ENCODE results near the gene SYTL3.
A peak's percentile ranks its signal among the peaks of the same experiment; 100 is the strongest.

Gene SYTL3

GRCh38 chr6:158649289-158650143 is at the start of gene SYTL3:
SYTL3 (plus strand) TSS chr6:158650054; CDS start chr6:158663269, 13,215 bp downstream.
- H3K27ac ChIP-seq (ENCODE audit: low read length) = no peak within 1 kb of the TSS
- H3K4me2 ChIP-seq (ENCODE audit: insufficient read depth, low read length) = peak within 1 kb of the TSS; percentile 38
- TF ChIP-seq CTCF (IDR thresholded peaks at IDR 0.05; ENCODE audit: borderline replicate concordance, extremely low read depth, low read length, poor library complexity, severe bottlenecking) = no peak
- no peak for TF ChIP-seq EZH2 (IDR thresholded peaks at IDR 0.05; ENCODE audit: borderline replicate concordance, low read depth, low read length, severe bottlenecking)

GRCh38 chr6:158603261-158604047 is 46.4 kb upstream of the SYTL3 start:
- no peak for DNase-seq
- peaks cover 5% of the 10 kb centered on the region; the same call in 1 of the 2 replicates for H4K20me1 ChIP-seq (ENCODE audit: insufficient read depth, low read length)
- H3K4me2 ChIP-seq (ENCODE audit: insufficient read depth, low read length) = no peak overlapping the region
- no peak overlapping the region for H3K9ac ChIP-seq (ENCODE audit: low read depth, low read length)
- H3K27ac ChIP-seq (ENCODE audit: low read length) = no peak overlapping the region
- H3K4me1 ChIP-seq (ENCODE audit: insufficient read depth, low read length) = no peaks in the 10 kb centered on the region
- TF ChIP-seq CTCF (IDR thresholded peaks at IDR 0.05; ENCODE audit: borderline replicate concordance, extremely low read depth, low read length, poor library complexity, severe bottlenecking) (no peak), EZH2 (IDR thresholded peaks at IDR 0.05; ENCODE audit: borderline replicate concordance, low read depth, low read length, severe bottlenecking) (no peak)
- H3K79me2 ChIP-seq (ENCODE audit: insufficient read depth, low read length) = no peaks in the 10 kb centered on the region
- no peaks in the 10 kb centered on the region for H3K9me3 ChIP-seq (ENCODE audit: insufficient read depth, low read length, severe bottlenecking)
- no peak for ATAC-seq (ENCODE audit: insufficient read depth, low read depth)
- no peak overlapping the region for H3K4me3 ChIP-seq (ENCODE audit: low read depth in 1 of 2, low read length in 2 of 2)
- peaks cover 73% of the 10 kb centered on the region for H3K36me3 ChIP-seq (ENCODE audit: insufficient read depth, low read length)
- no peak overlapping the region for H2AFZ ChIP-seq (ENCODE audit: low read depth, low read length)
- no peaks in the 10 kb centered on the region for H3K27me3 ChIP-seq (ENCODE audit: insufficient read depth, low read length, poor library complexity)

More at GRCh38 chr6:158649289-158650143, at the start of gene SYTL3:
- H2AFZ ChIP-seq (ENCODE audit: low read depth, low read length) = no peak within 1 kb of the TSS
- H3K9me3 ChIP-seq (ENCODE audit: insufficient read depth, low read length, severe bottlenecking) = no peaks in the 10 kb centered on the region
- ATAC-seq (ENCODE audit: insufficient read depth, low read depth) (peak; percentile 29), DNase-seq (peak; percentile 50)
- no peak within 1 kb of the TSS for H3K9ac ChIP-seq (ENCODE audit: low read depth, low read length)
- H3K4me1 ChIP-seq (ENCODE audit: insufficient read depth, low read length) = peaks cover 39% of the 10 kb centered on the region
- no peaks in the 10 kb centered on the region; the same call in 1 of the 2 replicates for H4K20me1 ChIP-seq (ENCODE audit: insufficient read depth, low read length)
- no peak within 1 kb of the TSS for H3K4me3 ChIP-seq (ENCODE audit: low read depth in 1 of 2, low read length in 2 of 2)
- H3K79me2 ChIP-seq (ENCODE audit: insufficient read depth, low read length) = no peaks in the 10 kb centered on the region
- no peaks in the 10 kb centered on the region for H3K36me3 ChIP-seq (ENCODE audit: insufficient read depth, low read length)
- H3K27me3 ChIP-seq (ENCODE audit: insufficient read depth, low read length, poor library complexity) = peaks cover 24% of the 10 kb centered on the region

GRCh38 chr6:158604048-158604406 is 45.8 kb upstream of the SYTL3 start:
- peaks cover 5% of the 10 kb centered on the region; the same call in 1 of the 2 replicates for H4K20me1 ChIP-seq (ENCODE audit: insufficient read depth, low read length)
- no peaks in the 10 kb centered on the region for H3K79me2 ChIP-seq (ENCODE audit: insufficient read depth, low read length)
- no peak overlapping the region for H3K4me3 ChIP-seq (ENCODE audit: low read depth in 1 of 2, low read length in 2 of 2)
- H3K36me3 ChIP-seq (ENCODE audit: insufficient read depth, low read length) = peaks cover 76% of the 10 kb centered on the region
- H3K27ac ChIP-seq (ENCODE audit: low read length) = no peak overlapping the region
- H3K4me2 ChIP-seq (ENCODE audit: insufficient read depth, low read length) = no peak overlapping the region
- no peaks in the 10 kb centered on the region for H3K4me1 ChIP-seq (ENCODE audit: insufficient read depth, low read length)
- no peak overlapping the region for H3K9ac ChIP-seq (ENCODE audit: low read depth, low read length)
- no peak overlapping the region for H2AFZ ChIP-seq (ENCODE audit: low read depth, low read length)
- DNase-seq (no peak), ATAC-seq (ENCODE audit: insufficient read depth, low read depth) (no peak)
- no peaks in the 10 kb centered on the region for H3K9me3 ChIP-seq (ENCODE audit: insufficient read depth, low read length, severe bottlenecking)
- TF ChIP-seq CTCF (IDR thresholded peaks at IDR 0.05; ENCODE audit: borderline replicate concordance, extremely low read depth, low read length, poor library complexity, severe bottlenecking) (no peak), EZH2 (IDR thresholded peaks at IDR 0.05; ENCODE audit: borderline replicate concordance, low read depth, low read length, severe bottlenecking) (no peak)
- no peaks in the 10 kb centered on the region for H3K27me3 ChIP-seq (ENCODE audit: insufficient read depth, low read length, poor library complexity)
